Adrenal gland (tissue), 5 donors: ENCODE measurements around the gene PIGA.

Experiments used
- CTCF ChIP-seq, 6 experiments: fragments of 450-650 bp in 4 of 6; fragments of 200-600 bp in 2 of 6; sonication (generic) in 1 of 6; IDR thresholded peaks; 1 replicate in 5 of 6; 2 replicates in 1 of 6; pipeline versions ENCODE4 v1.5.1 to v1.8.0; 2016 to 2021; ENCODE audit warnings: antibody characterized with exemption in 6 of 6, mild to moderate bottlenecking in 2 of 6, moderate library complexity in 1 of 6
- POLR2A ChIP-seq, 2 donors: fragments of 450-650 bp; IDR thresholded peaks; one replicate each; pipeline ENCODE4 v1.6.1; 2017; ENCODE audit warnings: antibody characterized with exemption in 2 of 2, mild to moderate bottlenecking in 2 of 2, moderate library complexity in 1 of 2
- donor health status: DM: no; HTN: no; CAD: no.

GRCh38 chrX:15345976-15346375 is 10.7 kb upstream of the PIGA start:
- TF ChIP-seq CTCF (IDR thresholded peaks at IDR 0.05) = no peak
- TF ChIP-seq POLR2A (IDR thresholded peaks at IDR 0.05) = no peak
